ENCODE measurements around the gene WDR86.

The WDR86 gene

DNA sequence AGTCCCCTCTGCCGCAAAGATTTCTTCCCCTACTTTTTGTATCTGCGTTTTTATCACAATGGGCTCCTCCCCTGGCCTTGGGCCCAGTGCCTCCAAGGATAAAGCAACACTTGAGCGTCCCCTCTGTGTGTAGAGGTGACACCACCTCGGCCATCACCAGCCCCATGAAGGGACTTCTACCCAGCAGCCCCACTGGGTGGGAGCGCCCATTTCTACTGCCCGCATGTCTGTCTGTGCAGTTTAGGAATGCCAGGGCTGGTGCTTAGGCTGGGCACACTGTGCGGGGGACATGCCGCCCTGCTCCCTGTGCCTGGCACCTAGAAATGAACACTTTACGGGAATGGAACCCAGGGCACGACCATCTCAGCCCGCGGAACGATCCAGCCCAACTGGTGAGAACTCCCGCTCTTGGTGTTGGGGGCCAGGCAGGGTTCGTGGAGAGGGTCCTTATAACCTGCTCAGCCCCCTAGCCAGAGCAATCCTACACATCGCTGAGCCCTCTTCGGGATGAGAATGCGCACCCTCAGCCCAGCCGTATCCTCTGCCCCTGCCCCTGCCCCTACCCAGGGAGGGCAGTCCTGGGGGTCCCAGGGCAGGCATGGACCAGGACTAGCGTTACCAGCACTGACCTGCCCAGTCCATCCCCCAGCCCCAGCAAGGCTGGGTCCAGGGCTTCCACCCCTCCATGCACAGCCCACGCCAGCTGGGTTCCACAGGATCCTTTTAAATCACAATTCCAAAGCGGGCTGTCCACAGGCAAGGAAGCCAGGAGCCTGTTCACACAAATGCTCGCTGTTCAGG is 17.3 kb upstream of the WDR86 start:
- TF ChIP-seq, protein P1, sequence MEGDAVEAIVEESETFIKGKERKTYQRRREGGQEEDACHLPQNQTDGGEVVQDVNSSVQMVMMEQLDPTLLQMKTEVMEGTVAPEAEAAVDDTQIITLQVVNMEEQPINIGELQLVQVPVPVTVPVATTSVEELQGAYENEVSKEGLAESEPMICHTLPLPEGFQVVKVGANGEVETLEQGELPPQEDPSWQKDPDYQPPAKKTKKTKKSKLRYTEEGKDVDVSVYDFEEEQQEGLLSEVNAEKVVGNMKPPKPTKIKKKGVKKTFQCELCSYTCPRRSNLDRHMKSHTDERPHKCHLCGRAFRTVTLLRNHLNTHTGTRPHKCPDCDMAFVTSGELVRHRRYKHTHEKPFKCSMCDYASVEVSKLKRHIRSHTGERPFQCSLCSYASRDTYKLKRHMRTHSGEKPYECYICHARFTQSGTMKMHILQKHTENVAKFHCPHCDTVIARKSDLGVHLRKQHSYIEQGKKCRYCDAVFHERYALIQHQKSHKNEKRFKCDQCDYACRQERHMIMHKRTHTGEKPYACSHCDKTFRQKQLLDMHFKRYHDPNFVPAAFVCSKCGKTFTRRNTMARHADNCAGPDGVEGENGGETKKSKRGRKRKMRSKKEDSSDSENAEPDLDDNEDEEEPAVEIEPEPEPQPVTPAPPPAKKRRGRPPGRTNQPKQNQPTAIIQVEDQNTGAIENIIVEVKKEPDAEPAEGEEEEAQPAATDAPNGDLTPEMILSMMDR (IDR thresholded peaks at IDR 0.05; ENCODE audit: insufficient read depth, missing control alignments) = no peak
- DNase-seq (ENCODE audit: insufficient read length, low spot score) (no peak), FAIRE-seq (no peak)

DNA sequence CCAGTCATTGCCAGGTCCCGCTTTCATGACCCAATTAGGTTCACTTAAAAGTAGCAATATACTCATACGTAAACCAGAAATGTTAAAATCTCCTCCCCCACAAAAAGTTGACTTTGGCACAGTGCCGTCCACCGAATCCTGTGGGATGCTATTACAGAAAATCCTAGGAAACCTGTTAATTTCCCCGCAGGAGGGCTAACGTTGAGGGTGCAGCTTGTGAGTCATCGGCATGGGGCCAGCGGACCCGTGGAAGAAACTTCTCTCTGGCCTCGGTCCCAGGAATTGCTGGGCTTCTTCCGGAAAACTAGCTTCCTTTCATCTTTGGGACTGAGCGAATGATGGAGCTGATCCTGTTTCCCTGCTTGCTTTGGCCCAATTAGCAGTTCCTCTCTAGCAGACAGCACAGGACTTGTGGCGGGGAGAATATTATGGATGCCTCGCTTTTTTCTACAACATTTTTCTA is 16.6 kb upstream of the WDR86 start:
- TF ChIP-seq, protein P1 (IDR thresholded peaks at IDR 0.05; ENCODE audit: insufficient read depth, missing control alignments) = no peak
- no peak for DNase-seq (ENCODE audit: insufficient read length, low spot score)
- no peak for FAIRE-seq

DNA sequence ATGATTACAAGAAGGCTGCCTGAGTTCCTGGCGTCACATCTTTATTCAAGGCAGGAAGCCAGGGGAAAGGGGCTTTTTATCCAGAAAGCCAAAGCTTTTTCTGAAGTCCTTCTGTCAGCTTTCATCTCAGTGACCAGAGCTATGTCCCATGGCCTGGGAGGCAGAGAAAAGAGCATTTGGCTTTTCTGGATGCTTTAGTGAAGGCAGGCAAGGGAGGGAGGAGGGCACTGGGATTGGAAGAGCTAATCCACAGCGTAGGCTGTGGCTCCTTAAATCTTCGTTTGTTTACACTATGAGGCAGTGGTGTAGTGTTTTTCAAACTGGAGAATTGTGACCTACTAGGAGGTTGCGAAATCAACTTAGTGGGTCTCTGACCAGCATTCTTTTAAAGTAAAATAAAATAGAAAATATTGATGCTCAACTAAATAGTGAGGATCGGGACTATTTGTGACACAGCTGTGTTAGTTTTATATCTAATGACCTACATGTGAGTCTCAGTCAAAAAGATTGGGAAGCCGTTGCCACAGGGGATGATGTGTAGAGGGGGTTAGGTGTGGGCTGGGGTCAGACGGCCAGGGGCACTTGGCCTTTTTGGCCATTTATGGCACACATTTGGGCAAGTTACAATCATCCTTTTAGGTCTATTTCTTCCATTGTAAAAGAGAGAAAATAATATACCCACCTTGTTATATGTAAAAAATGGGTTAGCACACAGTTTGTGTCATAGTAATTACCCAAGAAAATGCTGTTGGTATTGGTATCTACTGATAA is 16.0 kb upstream of the WDR86 start:
- DNase-seq (ENCODE audit: insufficient read length, low spot score) = no peak
- TF ChIP-seq, protein P1 (IDR thresholded peaks at IDR 0.05; ENCODE audit: insufficient read depth, missing control alignments) = no peak
- no peak for FAIRE-seq

DNA sequence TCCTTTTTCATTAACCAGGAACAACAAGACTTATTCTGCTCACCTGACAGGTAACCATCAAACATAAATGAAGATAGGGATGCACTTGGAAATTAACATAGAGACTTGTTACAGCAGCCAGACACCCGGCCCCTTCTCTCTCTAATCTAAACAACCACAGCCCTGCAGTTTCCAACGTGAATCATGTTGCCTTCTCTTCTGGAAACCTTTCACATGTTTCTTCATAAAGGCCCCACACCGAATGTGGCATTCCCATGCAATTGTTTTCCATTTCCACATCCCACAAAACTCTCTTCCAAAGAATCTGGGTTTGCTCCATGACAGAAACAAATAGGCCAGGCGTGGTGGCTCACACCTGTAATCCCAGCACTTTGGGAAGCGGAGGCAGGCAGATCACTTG is 15.0 kb upstream of the WDR86 start:
- no peak for DNase-seq (ENCODE audit: insufficient read length, low spot score)
- no peak for FAIRE-seq
- TF ChIP-seq, protein P1 (IDR thresholded peaks at IDR 0.05; ENCODE audit: insufficient read depth, missing control alignments) = no peak

DNA sequence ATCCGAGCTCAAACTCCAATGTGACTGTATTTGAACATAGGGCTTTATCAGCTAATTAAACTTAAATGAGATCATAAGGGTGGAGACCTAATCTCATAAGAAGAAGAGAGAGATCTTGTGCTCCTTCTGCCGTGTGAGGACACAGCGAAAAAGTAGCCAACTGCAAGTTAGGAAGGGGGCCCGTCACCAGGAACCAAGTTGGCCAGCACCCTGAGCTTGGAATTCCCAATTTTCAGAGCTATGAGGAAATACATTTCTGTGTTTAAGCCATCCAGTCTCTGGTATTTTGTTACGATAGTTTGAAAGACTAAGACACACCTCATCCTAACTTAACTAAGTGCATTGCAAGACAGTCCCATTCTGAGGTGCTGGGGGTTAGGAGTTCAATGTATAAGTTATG is 14.1 kb upstream of the WDR86 start:
- TF ChIP-seq, protein P1 (IDR thresholded peaks at IDR 0.05; ENCODE audit: insufficient read depth, missing control alignments) = no peak
- FAIRE-seq (no peak), DNase-seq (ENCODE audit: insufficient read length, low spot score) (no peak)

DNA sequence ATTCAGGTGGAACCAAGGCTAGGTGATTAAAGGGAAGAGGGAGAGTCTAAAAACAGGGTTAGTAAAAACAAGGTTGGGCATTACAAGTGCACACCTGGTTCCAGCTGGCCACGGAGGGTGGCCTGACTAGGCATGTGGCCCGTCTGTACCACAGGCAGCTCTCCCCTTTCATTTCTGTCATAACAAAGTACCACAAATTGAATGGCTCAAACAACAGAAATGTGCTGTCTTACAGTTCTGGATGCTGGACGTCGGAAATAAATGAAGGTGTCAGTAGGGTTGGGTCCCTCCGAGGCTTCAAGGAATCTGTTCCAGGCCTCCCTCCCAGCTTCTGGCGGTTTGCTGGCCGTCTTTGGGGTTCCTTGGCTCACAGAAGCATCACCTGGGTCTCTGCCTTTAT is 13.4 kb upstream of the WDR86 start:
- no peak for DNase-seq (ENCODE audit: insufficient read length, low spot score)
- no peak for FAIRE-seq
- TF ChIP-seq, protein P1 (IDR thresholded peaks at IDR 0.05; ENCODE audit: insufficient read depth, missing control alignments) = no peak

DNA sequence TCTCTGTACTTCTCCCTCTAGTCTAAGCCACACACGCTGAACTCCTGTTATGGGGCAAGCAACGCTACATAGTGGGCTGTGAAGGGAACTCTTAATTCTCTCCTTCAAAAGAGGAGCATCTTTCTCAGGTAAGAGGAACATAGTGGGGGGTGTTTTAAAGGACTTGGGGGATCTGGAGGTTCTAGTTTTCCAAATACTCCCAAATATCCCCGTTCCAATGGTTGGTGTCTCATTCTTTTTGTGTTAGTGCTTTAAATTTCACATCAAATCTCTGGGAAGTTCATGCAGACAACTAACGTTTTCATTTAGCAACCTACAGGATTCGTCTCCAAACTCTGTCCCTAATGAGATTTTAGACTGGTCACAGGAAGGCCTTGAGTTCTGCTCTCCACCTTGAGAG is 12.4 kb upstream of the WDR86 start:
- no peak for DNase-seq (ENCODE audit: insufficient read length, low spot score)
- TF ChIP-seq, protein P1 (IDR thresholded peaks at IDR 0.05; ENCODE audit: insufficient read depth, missing control alignments) = no peak
- no peak for FAIRE-seq
